NCI-H1105 (cell line): Measurements from ENCODE around the gene ARHGAP42.

Experiments used
- DNase-seq: peaks from one replicate; lab custom pipeline; 2025; lab: John Stamatoyannopoulos, UW

ARHGAP42 gene

GRCh38 chr11:100682247-100682969 is 4.7 kb upstream of the ARHGAP42 start:
- no peak for DNase-seq

DNA sequence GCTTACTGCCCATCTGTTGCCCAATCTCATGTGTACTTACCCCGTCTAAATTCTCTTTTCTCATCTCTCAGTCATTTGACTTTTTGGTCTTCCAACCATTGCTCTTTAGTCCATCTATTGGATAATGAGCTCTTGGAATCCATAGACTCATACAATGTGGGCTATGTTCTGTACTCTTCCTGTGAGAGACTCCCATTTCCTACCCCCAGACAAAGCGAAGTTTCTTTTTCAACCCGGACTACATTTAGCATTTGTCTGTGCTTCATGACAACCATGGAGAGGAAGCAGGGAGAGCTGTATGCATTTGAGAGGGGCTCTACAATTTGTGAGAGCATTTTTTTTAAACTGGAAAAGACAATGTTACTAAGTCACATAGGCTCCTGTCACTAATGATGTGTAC is 4.0 kb upstream of the ARHGAP42 start:
- DNase-seq, result no peak

- no peak for DNase-seq
Measured at GRCh38 chr11:100684101-100685065, 2.7 kb upstream of the ARHGAP42 start.

- DNase-seq, result no peak
Measured at GRCh38 chr11:100686476-100687053, 523 bp upstream of the ARHGAP42 start.

- no peak for DNase-seq
Measured at GRCh38 chr11:100687630-100688395, 725 bp downstream of the ARHGAP42 start.

DNA sequence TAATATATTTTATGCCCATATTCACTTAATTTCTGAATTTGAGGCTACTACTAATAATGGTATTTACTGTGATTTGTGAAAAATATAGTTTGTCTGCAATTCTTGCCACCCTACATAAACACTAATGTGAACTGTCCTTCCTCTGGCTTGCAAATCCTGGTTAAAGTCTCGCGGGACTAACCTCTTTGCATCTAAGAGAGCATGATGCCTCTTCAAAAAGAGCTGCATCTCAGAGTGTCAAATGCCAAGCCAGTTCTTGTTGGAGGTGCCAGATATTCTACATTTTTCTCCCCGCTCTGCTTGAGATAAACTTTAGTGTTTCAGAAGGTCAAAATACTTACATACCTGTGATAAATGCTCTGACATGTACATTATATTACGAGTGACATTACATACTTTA is 2.1 kb downstream of the ARHGAP42 start:
- DNase-seq, result no peak

DNA sequence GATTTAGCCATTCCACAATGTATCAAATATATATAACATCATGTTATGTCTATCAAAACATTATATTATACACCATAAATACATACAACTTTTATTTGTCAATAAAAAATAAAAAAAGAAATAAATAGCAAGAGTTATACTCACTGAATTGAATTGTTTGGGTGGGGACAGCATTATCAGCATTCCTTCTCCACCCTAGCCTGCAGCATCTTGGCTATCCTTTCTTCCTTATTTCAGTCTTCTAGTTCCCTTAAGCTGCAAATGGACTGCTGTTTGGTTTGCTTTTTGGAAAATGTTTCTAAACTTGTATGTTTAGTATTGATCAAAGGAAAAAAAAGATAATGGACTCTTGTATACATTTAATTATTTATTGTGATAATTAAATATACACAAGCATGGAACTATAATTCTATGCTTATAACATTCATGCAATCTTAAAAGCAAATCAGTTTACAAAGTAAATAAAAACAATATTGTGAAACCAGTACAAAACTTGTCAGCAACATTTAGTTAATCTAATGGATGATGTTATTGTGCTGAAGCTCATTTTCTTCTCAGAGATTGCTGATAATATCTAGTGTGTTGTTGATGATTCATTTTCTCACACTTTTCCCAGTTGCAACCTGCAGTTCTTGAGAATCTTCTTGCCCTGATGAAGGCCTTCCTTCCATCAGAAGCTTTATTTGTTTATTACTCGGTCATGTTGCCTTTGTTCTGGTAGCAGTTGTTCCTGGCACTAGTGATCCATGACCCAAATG is 5.0 kb downstream of the ARHGAP42 start:
- DNase-seq, result no peak

DNA sequence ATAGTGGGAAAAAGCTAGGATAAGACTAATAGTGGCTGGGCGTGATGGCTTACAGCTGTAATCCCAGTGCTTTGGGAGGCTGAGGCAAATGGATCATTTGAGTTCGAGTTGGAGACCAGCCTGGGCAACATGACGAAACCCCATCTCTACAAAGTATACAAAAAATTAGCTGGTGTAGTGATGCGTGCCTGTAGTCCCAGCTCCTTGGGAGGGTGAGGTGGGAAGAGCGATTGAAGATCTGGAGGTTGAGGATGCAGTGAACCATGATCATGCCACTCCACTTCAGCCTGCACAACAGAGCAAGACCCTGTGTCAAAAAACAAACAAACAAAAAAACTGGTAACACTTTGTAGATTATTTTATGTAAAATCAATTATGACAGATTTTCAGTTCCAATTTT is 8.8 kb downstream of the ARHGAP42 start:
- DNase-seq, result no peak

- no peak for DNase-seq
Measured at GRCh38 chr11:100703139-100703538, 16.1 kb downstream of the ARHGAP42 start.

- no peak for DNase-seq
Measured at GRCh38 chr11:100703801-100704575, 16.9 kb downstream of the ARHGAP42 start.

- DNase-seq, result no peak
Measured at GRCh38 chr11:100705447-100705846, 18.4 kb downstream of the ARHGAP42 start.

DNA sequence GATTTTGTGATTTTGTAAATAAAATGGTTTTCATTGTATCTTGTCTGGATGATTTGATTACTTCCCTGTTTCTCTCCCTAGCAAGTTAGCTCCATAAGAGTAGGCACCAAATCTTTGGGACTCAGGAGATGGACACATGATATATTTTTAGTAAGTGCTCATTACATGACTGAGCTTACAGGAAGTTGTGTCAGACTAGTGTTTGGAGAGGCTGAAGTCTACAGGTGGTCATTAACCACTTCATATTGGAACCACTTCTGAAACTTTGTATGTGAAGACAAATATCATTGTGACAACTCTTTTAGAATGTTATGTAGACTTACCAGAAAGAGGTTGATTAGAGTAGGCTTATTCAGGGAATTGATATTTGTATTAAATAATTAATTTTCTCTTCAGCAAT is 19.1 kb downstream of the ARHGAP42 start:
- no peak for DNase-seq

GRCh38 chr11:100709233-100709957 is 22.3 kb downstream of the ARHGAP42 start:
- DNase-seq, result no peak

GRCh38 chr11:100711984-100712383 is 24.9 kb downstream of the ARHGAP42 start:
- no peak for DNase-seq

DNA sequence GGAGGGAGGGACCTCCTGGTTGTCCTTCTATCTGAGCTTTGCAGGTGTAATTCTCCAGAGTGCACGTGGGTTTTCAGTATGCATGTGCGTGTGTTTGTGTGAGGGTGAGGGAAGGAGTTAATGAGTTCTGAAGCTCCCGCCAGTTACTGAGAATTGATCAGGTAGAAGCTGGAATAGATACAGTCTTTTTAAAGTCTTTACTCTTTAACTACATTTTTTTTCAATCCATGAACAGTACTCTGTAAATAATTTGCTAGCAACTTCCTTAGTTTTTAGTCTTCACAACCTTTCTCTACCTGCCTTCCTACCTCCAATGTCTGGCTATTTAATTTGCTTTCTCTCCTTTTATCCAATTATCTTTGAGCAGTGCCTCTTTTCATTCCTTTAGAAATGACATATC is 25.5 kb downstream of the ARHGAP42 start:
- no peak for DNase-seq

- DNase-seq, result no peak
Measured at GRCh38 chr11:100715165-100715761, 28.2 kb downstream of the ARHGAP42 start.

GRCh38 chr11:100716838-100717237 is 29.8 kb downstream of the ARHGAP42 start:
- no peak for DNase-seq

GRCh38 chr11:100719362-100719761 is 32.3 kb downstream of the ARHGAP42 start:
- DNase-seq, result no peak

- DNase-seq, result no peak
Measured at GRCh38 chr11:100719809-100720221, 32.7 kb downstream of the ARHGAP42 start.
